ENCODE results near the gene MACF1. TPM values are rescaled to one million over a fixed set of nuclear protein-coding genes. Genes with fewer than 3 reads are reported as not detected.
"Not testable (repeated sequence)": the region's sequence is repeated elsewhere in the genome, so short reads cannot be mapped to it uniquely, and the experiment has no call there.

Gene MACF1
- total RNA-seq, 4 donors from 2014 or later = 78.7 to 139 (median 113) TPM

- H3K27me3 ChIP-seq = no peaks in the 10 kb centered on the region
- ATAC-seq = no peak
- peaks cover 0 to 52% of the 10 kb centered on the region in 2 donors for H3K36me3 ChIP-seq
- H3K4me3 ChIP-seq = no peak overlapping the region
- no peak overlapping the region for H3K27ac ChIP-seq
- H3K4me1 ChIP-seq = no peaks in the 10 kb centered on the region
- intact Hi-C loops (cut with DNase I; ENCODE audit: low total_unique reads) (no loop called here), in situ Hi-C loops (cut with MboI; ENCODE audit: low sequenced_read_pairs in 4 of 4) (no loop called here)
- DNase-seq = no peak
- TF ChIP-seq CTCF (IDR thresholded peaks at IDR 0.05 in 4 of 5, conservative IDR thresholded peaks at IDR 0.05 in 1 of 5) = no peak
- TF ChIP-seq POLR2A (IDR thresholded peaks at IDR 0.05) = no peak
- H3K9me3 ChIP-seq = no peaks in the 10 kb centered on the region
Observed at GRCh38 chr1:39473324-39473723, 268.8 kb downstream of the MACF1 start.

GRCh38 chr1:39474810-39475209 lies 270.3 kb downstream of the MACF1 start:
- Histone ChIP-seq H3K36me3 (peaks cover 0 to 44% of the 10 kb centered on the region in 2 donors), H3K4me1 (no peaks in the 10 kb centered on the region), H3K4me3 (no peak overlapping the region), H3K27me3 (no peaks in the 10 kb centered on the region), H3K9me3 (no peaks in the 10 kb centered on the region), H3K27ac (no peak overlapping the region)
- ATAC-seq = peak in 1 of 2 donors; percentile 31
- intact Hi-C loops (cut with DNase I; ENCODE audit: low total_unique reads) = no loop called here
- no peak for DNase-seq
- TF ChIP-seq POLR2A (IDR thresholded peaks at IDR 0.05) = no peak
- no peak for TF ChIP-seq CTCF (IDR thresholded peaks at IDR 0.05 in 4 of 5, conservative IDR thresholded peaks at IDR 0.05 in 1 of 5)
- in situ Hi-C loops (cut with MboI; ENCODE audit: low sequenced_read_pairs in 4 of 4) = no loop called here

- H3K4me3 ChIP-seq; DNase-seq; in situ Hi-C loops (cut with MboI; ENCODE audit: low sequenced_read_pairs in 4 of 4); H3K27me3 ChIP-seq; H3K9me3 ChIP-seq; intact Hi-C loops (cut with DNase I; ENCODE audit: low total_unique reads); H3K4me1 ChIP-seq; ATAC-seq; H3K27ac ChIP-seq: not testable (repeated sequence)
- peaks cover 0 to 44% of the 10 kb centered on the region in 2 donors for H3K36me3 ChIP-seq
Observed at GRCh38 chr1:39475551-39475950, 271.1 kb downstream of the MACF1 start.

GRCh38 chr1:39478126-39478915 lies 273.8 kb downstream of the MACF1 start:
- Histone ChIP-seq H3K27ac (no peak overlapping the region), H3K4me1 (no peaks in the 10 kb centered on the region), H3K4me3 (no peak overlapping the region), H3K36me3 (peaks cover 0 to 53% of the 10 kb centered on the region in 2 donors), H3K9me3 (no peaks in the 10 kb centered on the region), H3K27me3 (no peaks in the 10 kb centered on the region)
- DNase-seq (no peak), ATAC-seq (no peak)
- intact Hi-C loops (cut with DNase I; ENCODE audit: low total_unique reads) (no loop called here), in situ Hi-C loops (cut with MboI; ENCODE audit: low sequenced_read_pairs in 4 of 4) (no loop called here)
- TF ChIP-seq CTCF (IDR thresholded peaks at IDR 0.05 in 4 of 5, conservative IDR thresholded peaks at IDR 0.05 in 1 of 5) (no peak), POLR2A (IDR thresholded peaks at IDR 0.05) (no peak)

- Histone ChIP-seq H3K9me3 (no peaks in the 10 kb centered on the region), H3K27ac (no peak overlapping the region), H3K4me1 (no peaks in the 10 kb centered on the region), H3K4me3 (no peak overlapping the region), H3K27me3 (no peaks in the 10 kb centered on the region), H3K36me3 (peaks cover 0 to 68% of the 10 kb centered on the region in 2 donors)
- ATAC-seq (no peak), DNase-seq (no peak)
- in situ Hi-C loops (cut with MboI; ENCODE audit: low sequenced_read_pairs in 4 of 4) (no loop called here), intact Hi-C loops (cut with DNase I; ENCODE audit: low total_unique reads) (no loop called here)
- TF ChIP-seq CTCF (IDR thresholded peaks at IDR 0.05 in 4 of 5, conservative IDR thresholded peaks at IDR 0.05 in 1 of 5) (no peak), POLR2A (IDR thresholded peaks at IDR 0.05) (no peak)
Observed at GRCh38 chr1:39481289-39481688, 276.8 kb downstream of the MACF1 start.

All from gastrocnemius medialis (tissue), 4 donors.